Thyroid gland (tissue), 4 donors: ENCODE measurements around the gene PGS1. TPM values are rescaled to one million over a fixed set of nuclear protein-coding genes. Genes with fewer than 3 reads are reported as not detected.

Experiments used
- DNase-seq, 2 donors: peaks; one replicate each; pipeline ENCODE4 v3.0.0-alpha.2; 2019
- H3K27ac ChIP-seq, 3 donors: fragments of 200-600 bp; sonication (generic); 1 replicate in 2 of 3; 2 replicates in 1 of 3; pipeline ENCODE4 v1.5.1; 2016 to 2019; ENCODE audit warnings: mild to moderate bottlenecking in 1 of 3, moderate library complexity in 1 of 3
- H3K27me3 ChIP-seq: fragments of 200-600 bp; sonication (generic); one replicate; pipeline ENCODE4 v1.5.1; 2019
- H3K36me3 ChIP-seq, 2 donors: fragments of 200-600 bp; sonication (generic); one replicate each; pipeline ENCODE4 v1.5.1; 2016 to 2019
- H3K4me1 ChIP-seq, 2 donors: fragments of 200-600 bp; sonication (generic); one replicate each; pipeline ENCODE4 v1.5.1; 2017 to 2019
- H3K4me3 ChIP-seq, 3 donors: fragments of 200-600 bp; sonication (generic); replicated peaks in 1 of 3; 1 replicate in 2 of 3; 2 replicates in 1 of 3; pipeline ENCODE4 v1.5.1; 2016; ENCODE audit warnings: mild to moderate bottlenecking in 1 of 3
- H3K9me3 ChIP-seq: fragments of 200-600 bp; sonication (generic); one replicate; pipeline ENCODE4 v1.5.1; 2017
- CTCF ChIP-seq, 6 experiments: fragments of 200-600 bp in 3 of 6; fragments of 450-650 bp in 3 of 6; sonication (generic) in 3 of 6; IDR thresholded peaks; one replicate each; pipeline ENCODE4 v1.5.1; 2016 to 2019; ENCODE audit warnings: antibody characterized with exemption in 6 of 6, mild to moderate bottlenecking in 2 of 6, inconsistent platforms in 1 of 6, moderate library complexity in 1 of 6
- POLR2A ChIP-seq, 2 donors: fragments of 450-650 bp; IDR thresholded peaks; one replicate each; pipeline ENCODE4 v1.6.1; 2017; ENCODE audit warnings: antibody characterized with exemption in 2 of 2, mild to moderate bottlenecking in 2 of 2, moderate library complexity in 1 of 2
- WGBS, 2 donors: methylation state at CpG; one replicate each; pipeline ENCODE4 v1.1.5; 2017; 5-methylcytosine and 5-hydroxymethylcytosine counted together
- intact Hi-C: fragments of 100-400 bp; cut with DNase I; formaldehyde crosslinking; loops from one replicate; pipeline ENCODE4 v1.15.1; 2023
- total RNA-seq, 4 donors: library from RNA; depleted of rRNA; stranded (reverse); fragments of >200 nt; gene quantifications; one replicate each; pipeline ENCODE4 v1.2.3, GENCODE V29; 2016

The PGS1 gene
- total RNA-seq, 4 donors from 2014 or later: 41.2 to 87.2 (median 69.1) TPM

- intact Hi-C loops: no loop called here
- H3K36me3 ChIP-seq: peaks cover 58 to 59% of the 10 kb centered on the region in 2 donors
- no peaks in the 10 kb centered on the region for H3K27me3 ChIP-seq
- H3K9me3 ChIP-seq: no peaks in the 10 kb centered on the region
- H3K4me3 ChIP-seq: no peak overlapping the region
- WGBS, 2 donors: 53 to 61% methylated on average over 3 to 5 of the region's 6 CpGs
- peak overlapping the region in 1 of 3 donors; percentile 30 for H3K27ac ChIP-seq
- no peak for TF ChIP-seq CTCF (IDR thresholded peaks at IDR 0.05)
- peak; percentile 52 to 64 for DNase-seq
- H3K4me1 ChIP-seq: peaks cover 0 to 18% of the 10 kb centered on the region in 2 donors
Observed at GRCh38 chr17:78401246-78401645, 22.8 kb downstream of the PGS1 start.

- no peak for DNase-seq
- H3K27me3 ChIP-seq: no peaks in the 10 kb centered on the region
- TF ChIP-seq POLR2A (IDR thresholded peaks at IDR 0.05) (no peak), CTCF (IDR thresholded peaks at IDR 0.05) (no peak)
- H3K27ac ChIP-seq: no peak overlapping the region
- no peak overlapping the region for H3K4me3 ChIP-seq
- intact Hi-C loops: no loop called here
- peaks cover 58 to 59% of the 10 kb centered on the region in 2 donors for H3K36me3 ChIP-seq
- peaks cover 0 to 17% of the 10 kb centered on the region in 2 donors for H3K4me1 ChIP-seq
- 78 to 89% methylated on average over 5 to 6 of the region's 8 CpGs for WGBS, 2 donors
- H3K9me3 ChIP-seq: no peaks in the 10 kb centered on the region
Observed at GRCh38 chr17:78401891-78402290, 23.4 kb downstream of the PGS1 start.

GRCh38 chr17:78403822-78404221, 25.4 kb downstream of the PGS1 start:
- intact Hi-C loops: no loop called here
- peaks cover 4 to 21% of the 10 kb centered on the region in 2 donors for H3K4me1 ChIP-seq
- no peaks in the 10 kb centered on the region for H3K9me3 ChIP-seq
- H3K36me3 ChIP-seq: peaks cover 48% of the 10 kb centered on the region in 2 donors
- 96 to 97% methylated on average over 14 of the region's 14 CpGs for WGBS, 2 donors
- H3K27me3 ChIP-seq: no peaks in the 10 kb centered on the region
- TF ChIP-seq CTCF (IDR thresholded peaks at IDR 0.05) (no peak), POLR2A (IDR thresholded peaks at IDR 0.05) (no peak)
- H3K4me3 ChIP-seq: no peak overlapping the region
- no peak overlapping the region for H3K27ac ChIP-seq
- no peak for DNase-seq

- WGBS, 2 donors: 94 to 98% methylated on average over 6 of the region's 6 CpGs
- H3K4me1 ChIP-seq: peaks cover 4 to 25% of the 10 kb centered on the region in 2 donors
- H3K9me3 ChIP-seq: no peaks in the 10 kb centered on the region
- intact Hi-C loops: no loop called here
- no peak for TF ChIP-seq POLR2A (IDR thresholded peaks at IDR 0.05)
- TF ChIP-seq CTCF (IDR thresholded peaks at IDR 0.05): no peak
- no peaks in the 10 kb centered on the region for H3K27me3 ChIP-seq
- DNase-seq: no peak
- H3K36me3 ChIP-seq: peaks cover 24% of the 10 kb centered on the region in 2 donors
- H3K4me3 ChIP-seq: no peak overlapping the region
- no peak overlapping the region for H3K27ac ChIP-seq
Observed at GRCh38 chr17:78406396-78406795, 27.9 kb downstream of the PGS1 start.

GRCh38 chr17:78406920-78407319, 28.5 kb downstream of the PGS1 start:
- no peak for DNase-seq
- WGBS, 2 donors: 83 to 88% methylated on average over 7 to 8 of the region's 8 CpGs
- no peak overlapping the region for H3K27ac ChIP-seq
- H3K36me3 ChIP-seq: peaks cover 20% of the 10 kb centered on the region in 2 donors
- no peaks in the 10 kb centered on the region for H3K27me3 ChIP-seq
- intact Hi-C loops: no loop called here
- H3K4me3 ChIP-seq: no peak overlapping the region
- peaks cover 4 to 23% of the 10 kb centered on the region in 2 donors for H3K4me1 ChIP-seq
- H3K9me3 ChIP-seq: no peaks in the 10 kb centered on the region
- TF ChIP-seq CTCF (IDR thresholded peaks at IDR 0.05) (no peak), POLR2A (IDR thresholded peaks at IDR 0.05) (no peak)
